Liver (tissue), 2 donors: ENCODE measurements around the gene RSRC2.

Source experiments
- JUND ChIP-seq, 2 donors: IDR thresholded peaks; 2 replicates each; pipeline ENCODE4 v1.6.1; 2016; ENCODE audit warnings: antibody characterized with exemption in 2 of 2
- RXRA ChIP-seq, 2 donors: IDR thresholded peaks; 2 replicates each; pipeline ENCODE4 v1.6.1; 2017 to 2018; ENCODE audit warnings: antibody characterized with exemption in 2 of 2, mild to moderate bottlenecking in 1 of 2
- donor health status: healthy.

DNA sequence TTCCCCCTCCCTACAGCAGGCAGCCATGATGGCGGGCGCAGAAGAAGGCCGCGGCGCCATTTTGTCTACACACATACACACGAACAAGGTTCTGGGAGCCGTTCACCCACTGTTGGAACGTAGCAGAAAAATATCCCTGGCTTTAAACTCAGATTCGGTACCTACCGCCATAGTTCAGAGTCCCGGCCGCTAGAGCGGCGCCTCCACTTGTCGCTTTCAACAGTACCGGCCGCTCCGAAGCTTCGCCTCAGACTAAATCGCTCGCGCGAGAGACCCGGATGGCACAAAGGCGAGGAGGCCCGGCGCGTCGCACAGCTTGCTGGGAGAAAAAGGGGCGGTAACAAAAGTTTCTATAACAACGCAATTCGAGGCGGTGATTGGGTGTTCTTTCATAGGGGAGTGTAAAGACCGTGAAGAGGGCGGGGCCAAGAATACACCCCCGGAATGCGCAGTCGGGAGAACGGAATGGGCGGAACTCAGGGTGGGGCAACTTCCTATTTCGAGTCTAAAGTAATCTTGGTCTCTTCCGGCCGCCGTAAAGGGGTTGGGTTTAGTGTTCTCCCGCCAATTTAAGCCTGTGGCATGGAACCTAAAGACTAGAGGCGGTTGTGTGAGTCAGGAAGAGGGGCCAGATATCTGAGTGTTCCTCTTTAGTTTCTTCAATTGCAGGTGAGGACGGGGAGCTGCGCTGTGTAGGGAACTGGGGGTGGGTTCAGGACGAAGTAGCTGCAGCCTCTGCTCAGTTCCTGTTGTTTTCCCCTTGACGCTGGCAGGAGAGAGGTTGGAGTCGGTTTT is at the start of gene RSRC2, which contains the start of gene KNTC1:
- TF ChIP-seq JUND (IDR thresholded peaks at IDR 0.05), result peak; percentile 35 to 51
- TF ChIP-seq RXRA (IDR thresholded peaks at IDR 0.05), result peak in 1 of 2 donors; percentile 49
